B cell (primary cell): Measurements from ENCODE around the gene TFF2. TPM values are rescaled to one million over a fixed set of nuclear protein-coding genes. Genes with fewer than 3 reads are reported as not detected.

Source experiments
- ATAC-seq: fragments of 200-7000 bp; cut with Tn5 transposase; one replicate; pipeline ENCODE4 v1.10.0; 2021; ENCODE audit warnings: low read depth, mild to moderate bottlenecking, moderate number of reproducible peaks, moderate library complexity
- CTCF ChIA-PET: fragments of 350-600 bp; sonication (Branson Sonifier 250); formaldehyde crosslinking; loops from one replicate; lab custom pipeline; 2021; ENCODE audit warnings: antibody characterized with exemption, inconsistent platforms; lab: Charles Lee
- POLR2A ChIA-PET: fragments of 350-600 bp; sonication (Branson Sonifier 250); formaldehyde crosslinking; loops from one replicate; lab custom pipeline; 2021; ENCODE audit warnings: antibody characterized with exemption; lab: Charles Lee
- DNase-seq: peaks from one replicate; pipeline ENCODE4 v3.0.0; 2013
- H2AFZ ChIP-seq: 2 replicates; pipeline ENCODE4 v1.6.1; 2012; ENCODE audit warnings: mild to moderate bottlenecking, low read depth, low read length; ENCODE audit not compliant: insufficient read depth, poor library complexity, severe bottlenecking
- H3K27ac ChIP-seq, 2 donors: 1 replicate in 1 of 2; 2 replicates in 1 of 2; pipeline ENCODE4 v1.5.1; 2012 to 2013; ENCODE audit warnings: low read length in 2 of 2, mild to moderate bottlenecking in 2 of 2, moderate library complexity in 1 of 2
- H3K27me3 ChIP-seq, 4 experiments: fragments of 200-600 bp in 1 of 4; sonication (generic) in 1 of 4; replicated peaks in 1 of 4; 1 replicate in 2 of 4; 2 replicates in 2 of 4; pipeline versions ENCODE4 v1.6.1 to v1.7.0; 2013 to 2016; ENCODE audit warnings: low read length in 3 of 4, mild to moderate bottlenecking in 2 of 4, mixed read lengths in 1 of 4, moderate library complexity in 1 of 4; ENCODE audit not compliant: insufficient read depth in 4 of 4, control insufficient read depth in 3 of 4; ENCODE audit errors: control extremely low read depth in 1 of 4
- H3K36me3 ChIP-seq, 2 experiments: replicated peaks in 1 of 2; 1 replicate in 1 of 2; 2 replicates in 1 of 2; pipeline versions ENCODE4 v1.6.1 to v1.7.1; 2013; ENCODE audit warnings: low read length in 1 of 2; ENCODE audit not compliant: insufficient read depth in 2 of 2, control insufficient read depth in 1 of 2; ENCODE audit errors: control extremely low read depth in 1 of 2, extremely low read depth in 1 of 2
- H3K4me1 ChIP-seq, 2 donors: fragments of 200-600 bp in 1 of 2; sonication (generic) in 1 of 2; 1 replicate in 1 of 2; 2 replicates in 1 of 2; pipeline versions ENCODE4 v1.5.1 to v1.6.1; 2013 to 2017; ENCODE audit warnings: low read length in 2 of 2; ENCODE audit not compliant: control insufficient read depth in 2 of 2, insufficient read depth in 2 of 2
- H3K4me2 ChIP-seq: replicated peaks from 2 replicates; pipeline ENCODE3; 2012; ENCODE audit warnings: mild to moderate bottlenecking, low read depth, low read length; ENCODE audit not compliant: poor library complexity, severe bottlenecking
- H3K4me3 ChIP-seq, 5 experiments: fragments of 200-600 bp in 1 of 5; sonication (generic) in 1 of 5; 1 replicate in 3 of 5; 2 replicates in 2 of 5; pipeline versions ENCODE4 v1.5.1 to v1.7.0; 2011 to 2016; ENCODE audit warnings: low read length in 4 of 5, mild to moderate bottlenecking in 4 of 5, low read depth in 2 of 5, control low read depth in 1 of 5, moderate library complexity in 1 of 5; ENCODE audit not compliant: insufficient read depth in 1 of 5; ENCODE audit errors: control extremely low read depth in 1 of 5, extremely low read depth in 1 of 5
- H3K79me2 ChIP-seq: fragments of 200-600 bp; sonication (generic); one replicate; pipeline ENCODE4 v1.6.0; 2016; ENCODE audit warnings: low read length; ENCODE audit not compliant: control insufficient read depth, insufficient read depth
- H3K9ac ChIP-seq: fragments of 200-600 bp; sonication (generic); 2 replicates; pipeline ENCODE4 v1.6.1; 2017; ENCODE audit warnings: mild to moderate bottlenecking, low read length, moderate library complexity
- H3K9me3 ChIP-seq, 3 donors: one replicate each; pipeline versions ENCODE4 v1.6.1 to v1.7.1; 2013; ENCODE audit warnings: low read length in 2 of 3; ENCODE audit not compliant: control insufficient read depth in 2 of 3, insufficient read depth in 1 of 3; ENCODE audit errors: control extremely low read depth in 1 of 3
- H4K20me1 ChIP-seq: 2 replicates; pipeline ENCODE4 v1.6.0; 2012; ENCODE audit warnings: mild to moderate bottlenecking, low read length; ENCODE audit not compliant: insufficient read depth, control insufficient read depth, poor library complexity, severe bottlenecking
- H3K27ac Mint-ChIP-seq: one replicate; pipeline ENCODE4 v1.8.0; 2021; ENCODE audit warnings: mixed read lengths
- H3K27me3 Mint-ChIP-seq: one replicate; pipeline ENCODE4 v1.8.0; 2021; ENCODE audit warnings: mixed read lengths
- H3K4me1 Mint-ChIP-seq: one replicate; pipeline ENCODE4 v1.8.0; 2021; ENCODE audit warnings: mixed read lengths
- H3K4me3 Mint-ChIP-seq: one replicate; pipeline ENCODE4 v1.8.0; 2021; ENCODE audit warnings: mixed read lengths
- H3K9me3 Mint-ChIP-seq: one replicate; pipeline ENCODE4 v1.8.0; 2022; ENCODE audit warnings: mixed read lengths; ENCODE audit not compliant: insufficient read depth
- EZH2 ChIP-seq: IDR thresholded peaks from 2 replicates; pipeline ENCODE4 v1.6.1; 2012; ENCODE audit warnings: borderline replicate concordance, low read depth, mild to moderate bottlenecking, moderate library complexity, low read length; ENCODE audit not compliant: insufficient read depth, poor library complexity, severe bottlenecking
- WGBS: methylation state at CpG from one replicate; pipeline ENCODE4 v1.1.5; 2013; ENCODE audit warnings: missing lambda C conversion rate; ENCODE audit not compliant: insufficient coverage; 5-methylcytosine and 5-hydroxymethylcytosine counted together
- intact Hi-C: fragments of 100-400 bp; cut with micrococcal nuclease; formaldehyde crosslinking; loops from one replicate; pipeline ENCODE4 v1.10.0; 2022
- polyA plus RNA-seq: library from polyadenylated mRNA; depleted of rRNA; stranded (reverse); fragments of >200 nt; gene quantifications from 2 replicates; pipeline ENCODE4 v1.2.3, GENCODE V29; 2012
- total RNA-seq, 2 donors: library from RNA; stranded (reverse); fragments of 120-200 nt in 1 of 2; gene quantifications; 1 replicate in 1 of 2; 2 replicates in 1 of 2; pipeline versions ENCODE4 v1.2.3 to v1.2.4, GENCODE V29; 2013 to 2022
- TF ChIP-seq, protein P1 (sequence below): fragments of 200-600 bp; IDR thresholded peaks from one replicate; pipeline ENCODE4 v1.8.0; 2022; ENCODE audit warnings: antibody characterized with exemption, mild to moderate bottlenecking

Gene TFF2
- total and polyA plus RNA-seq, 2 donors (not counting 1 experiment from before 2014, with no cell fraction given), result not detected

- Histone ChIP-seq H2AFZ (no peak overlapping the region), H3K9ac (no peak overlapping the region), H3K4me2 (no peak overlapping the region), H3K79me2 (no peaks in the 10 kb centered on the region), H3K36me3 (no peaks in the 10 kb centered on the region), H4K20me1 (no peaks in the 10 kb centered on the region), H3K4me1 (no peaks in the 10 kb centered on the region), H3K27me3 (peaks cover 0 to 14% (median 0%) of the 10 kb centered on the region in 4 experiments), H3K4me3 (no peak overlapping the region), H3K9me3 (no peaks in the 10 kb centered on the region), H3K27ac (no peak overlapping the region)
- 92% methylated on average over 15 of the region's 16 CpGs for WGBS
- intact Hi-C loops, result no loop called here
- CTCF ChIA-PET, result interaction anchor here (2.0 kb wide), 1 partner anchor 36 kb away, joined by 5 read pairs; no protein-coding TSS in a partner anchor
- TF ChIP-seq EZH2, result no peak
- TF ChIP-seq, protein P1, sequence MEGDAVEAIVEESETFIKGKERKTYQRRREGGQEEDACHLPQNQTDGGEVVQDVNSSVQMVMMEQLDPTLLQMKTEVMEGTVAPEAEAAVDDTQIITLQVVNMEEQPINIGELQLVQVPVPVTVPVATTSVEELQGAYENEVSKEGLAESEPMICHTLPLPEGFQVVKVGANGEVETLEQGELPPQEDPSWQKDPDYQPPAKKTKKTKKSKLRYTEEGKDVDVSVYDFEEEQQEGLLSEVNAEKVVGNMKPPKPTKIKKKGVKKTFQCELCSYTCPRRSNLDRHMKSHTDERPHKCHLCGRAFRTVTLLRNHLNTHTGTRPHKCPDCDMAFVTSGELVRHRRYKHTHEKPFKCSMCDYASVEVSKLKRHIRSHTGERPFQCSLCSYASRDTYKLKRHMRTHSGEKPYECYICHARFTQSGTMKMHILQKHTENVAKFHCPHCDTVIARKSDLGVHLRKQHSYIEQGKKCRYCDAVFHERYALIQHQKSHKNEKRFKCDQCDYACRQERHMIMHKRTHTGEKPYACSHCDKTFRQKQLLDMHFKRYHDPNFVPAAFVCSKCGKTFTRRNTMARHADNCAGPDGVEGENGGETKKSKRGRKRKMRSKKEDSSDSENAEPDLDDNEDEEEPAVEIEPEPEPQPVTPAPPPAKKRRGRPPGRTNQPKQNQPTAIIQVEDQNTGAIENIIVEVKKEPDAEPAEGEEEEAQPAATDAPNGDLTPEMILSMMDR, result no peak
- no peak overlapping the region for H3K4me3 Mint-ChIP-seq
- no peaks in the 10 kb centered on the region for H3K4me1 Mint-ChIP-seq
- ATAC-seq, result no peak
- no peaks in the 10 kb centered on the region for H3K9me3 Mint-ChIP-seq
- peaks cover 19% of the 10 kb centered on the region for H3K27me3 Mint-ChIP-seq
- no peak for DNase-seq
- POLR2A ChIA-PET, result no interaction called here
- H3K27ac Mint-ChIP-seq, result no peak overlapping the region
Observed at GRCh38 chr21:42373908-42374455, 23.2 kb upstream of the TFF2 start.

GRCh38 chr21:42373196-42373907 lies 22.6 kb upstream of the TFF2 start:
- Histone ChIP-seq H3K36me3 (no peaks in the 10 kb centered on the region), H3K9me3 (no peaks in the 10 kb centered on the region), H4K20me1 (no peaks in the 10 kb centered on the region), H3K4me2 (no peak overlapping the region), H2AFZ (no peak overlapping the region), H3K4me3 (no peak overlapping the region), H3K9ac (no peak overlapping the region), H3K27ac (no peak overlapping the region), H3K27me3 (peaks cover 0 to 14% (median 0%) of the 10 kb centered on the region in 4 experiments), H3K79me2 (no peaks in the 10 kb centered on the region), H3K4me1 (no peaks in the 10 kb centered on the region)
- ATAC-seq (no peak), DNase-seq (no peak)
- intact Hi-C loops, result no loop called here
- H3K9me3 Mint-ChIP-seq, result no peaks in the 10 kb centered on the region
- TF ChIP-seq EZH2, result no peak
- TF ChIP-seq, protein P1, result no peak
- CTCF ChIA-PET, result interaction anchor here (0.6 to 2.0 kb wide), 2 partner anchors 36 to 391 kb away, joined by 3 to 5 read pairs; no protein-coding TSS in a partner anchor
- no peak overlapping the region for H3K27ac Mint-ChIP-seq
- WGBS, result 87% methylated on average over 20 of the region's 25 CpGs
- POLR2A ChIA-PET, result no interaction called here
- H3K27me3 Mint-ChIP-seq, result peaks cover 19% of the 10 kb centered on the region
- no peaks in the 10 kb centered on the region for H3K4me1 Mint-ChIP-seq
- H3K4me3 Mint-ChIP-seq, result no peak overlapping the region
